ENCODE data around the gene EPHB1. TPM values are rescaled to one million over a fixed set of nuclear protein-coding genes. Genes with fewer than 3 reads are reported as not detected.

EPHB1 gene
- total RNA-seq, 4 donors from 2014 or later: 1.00 to 8.9 (median 4.5) TPM

DNA sequence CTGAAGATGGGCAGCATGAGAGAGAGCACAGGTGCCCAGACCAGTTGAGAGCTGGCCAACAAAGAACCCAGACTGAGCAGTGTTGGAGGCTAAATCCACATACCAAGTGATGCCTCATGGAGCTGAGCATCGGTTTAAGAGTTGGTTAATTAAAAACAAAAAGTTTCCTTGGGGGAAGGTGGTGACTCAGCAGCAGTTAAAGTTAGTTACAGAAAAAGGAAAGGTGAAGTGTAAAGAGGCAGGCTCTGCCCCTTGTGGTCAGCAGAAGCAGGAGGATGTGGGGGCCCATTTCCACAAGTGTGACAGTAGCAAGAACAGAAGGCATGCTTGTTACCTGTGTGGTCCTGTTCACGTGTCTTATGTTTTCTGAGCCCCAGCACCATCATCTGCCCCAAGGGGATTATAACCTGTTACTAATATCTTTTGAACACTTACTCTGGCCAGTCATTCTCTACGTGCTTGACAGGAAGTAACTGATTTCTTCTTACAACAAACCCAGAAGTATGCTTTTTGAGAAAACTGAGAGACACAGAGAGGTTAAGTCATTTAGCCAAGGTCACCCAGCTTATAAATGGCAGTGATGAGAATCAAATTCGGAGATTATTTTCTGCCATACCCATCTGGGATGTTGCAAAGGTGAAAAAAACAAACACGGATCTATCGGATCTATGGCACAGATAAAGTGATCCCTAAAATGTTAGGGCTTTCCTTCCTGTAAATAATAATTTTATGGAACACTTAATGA, 91.0 kb downstream of the EPHB1 start:
- H3K4me3 ChIP-seq: no peak overlapping the region
- no peaks in the 10 kb centered on the region for H3K36me3 ChIP-seq
- no peak overlapping the region for H3K27ac ChIP-seq
- in situ Hi-C loops (cut with MboI; ENCODE audit: low sequenced_read_pairs in 4 of 4): no loop called here
- intact Hi-C loops (cut with DNase I; ENCODE audit: low total_unique reads): no loop called here
- no peak for DNase-seq
- H3K27me3 ChIP-seq: no peaks in the 10 kb centered on the region
- TF ChIP-seq POLR2A (IDR thresholded peaks at IDR 0.05): no peak
- peaks cover 4 to 6% of the 10 kb centered on the region in 2 donors for H3K4me1 ChIP-seq
- H3K9me3 ChIP-seq: no peaks in the 10 kb centered on the region
- ATAC-seq: no peak

DNA sequence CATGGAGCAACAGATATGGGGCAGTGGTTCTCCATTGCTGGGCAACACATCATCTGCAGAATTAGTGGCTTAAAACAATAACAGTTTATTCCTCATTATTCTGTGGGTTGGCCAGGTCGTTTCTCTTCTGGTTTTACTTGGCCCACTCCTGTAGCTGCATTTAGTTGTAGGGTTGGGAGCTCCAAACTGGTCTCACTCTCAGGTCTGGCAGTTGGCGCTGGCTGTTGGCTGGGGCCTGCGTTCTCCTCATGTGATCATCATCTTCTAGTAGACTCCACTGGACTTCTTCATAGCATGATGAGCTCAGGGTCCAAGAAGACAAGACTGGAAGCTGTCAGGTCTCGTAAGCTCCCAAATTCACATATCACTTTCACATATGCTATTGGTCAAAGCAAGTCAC, 91.9 kb downstream of the EPHB1 start:
- Histone ChIP-seq H3K36me3 (no peaks in the 10 kb centered on the region), H3K9me3 (no peaks in the 10 kb centered on the region), H3K4me1 (peaks cover 4 to 6% of the 10 kb centered on the region in 2 donors), H3K4me3 (no peak overlapping the region), H3K27ac (no peak overlapping the region), H3K27me3 (no peaks in the 10 kb centered on the region)
- in situ Hi-C loops (cut with MboI; ENCODE audit: low sequenced_read_pairs in 4 of 4) (no loop called here), intact Hi-C loops (cut with DNase I; ENCODE audit: low total_unique reads) (no loop called here)
- TF ChIP-seq POLR2A (IDR thresholded peaks at IDR 0.05): no peak
- TF ChIP-seq, protein P1, sequence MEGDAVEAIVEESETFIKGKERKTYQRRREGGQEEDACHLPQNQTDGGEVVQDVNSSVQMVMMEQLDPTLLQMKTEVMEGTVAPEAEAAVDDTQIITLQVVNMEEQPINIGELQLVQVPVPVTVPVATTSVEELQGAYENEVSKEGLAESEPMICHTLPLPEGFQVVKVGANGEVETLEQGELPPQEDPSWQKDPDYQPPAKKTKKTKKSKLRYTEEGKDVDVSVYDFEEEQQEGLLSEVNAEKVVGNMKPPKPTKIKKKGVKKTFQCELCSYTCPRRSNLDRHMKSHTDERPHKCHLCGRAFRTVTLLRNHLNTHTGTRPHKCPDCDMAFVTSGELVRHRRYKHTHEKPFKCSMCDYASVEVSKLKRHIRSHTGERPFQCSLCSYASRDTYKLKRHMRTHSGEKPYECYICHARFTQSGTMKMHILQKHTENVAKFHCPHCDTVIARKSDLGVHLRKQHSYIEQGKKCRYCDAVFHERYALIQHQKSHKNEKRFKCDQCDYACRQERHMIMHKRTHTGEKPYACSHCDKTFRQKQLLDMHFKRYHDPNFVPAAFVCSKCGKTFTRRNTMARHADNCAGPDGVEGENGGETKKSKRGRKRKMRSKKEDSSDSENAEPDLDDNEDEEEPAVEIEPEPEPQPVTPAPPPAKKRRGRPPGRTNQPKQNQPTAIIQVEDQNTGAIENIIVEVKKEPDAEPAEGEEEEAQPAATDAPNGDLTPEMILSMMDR (IDR thresholded peaks at IDR 0.05 in 4 of 5, conservative IDR thresholded peaks at IDR 0.05 in 1 of 5): no peak
- DNase-seq (no peak), ATAC-seq (no peak)

DNA sequence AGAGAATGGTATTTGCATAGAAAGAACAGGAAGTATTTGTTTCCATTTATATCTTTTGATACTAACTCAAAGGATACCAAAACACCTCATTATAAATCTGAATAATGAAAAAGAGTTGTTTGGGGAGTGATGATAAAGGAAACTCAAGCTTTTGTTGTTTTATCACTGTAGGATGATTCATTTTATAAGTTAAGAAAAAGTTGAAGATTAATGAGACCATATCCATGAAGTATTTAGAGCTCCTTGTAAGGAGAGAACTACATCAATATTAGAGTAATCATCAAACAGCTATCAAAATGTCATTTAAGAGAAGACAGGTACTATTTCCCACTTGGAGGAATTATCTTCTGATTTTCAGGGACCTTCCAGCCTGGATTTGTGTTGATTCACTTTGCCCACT, 92.5 kb downstream of the EPHB1 start:
- no peaks in the 10 kb centered on the region for H3K9me3 ChIP-seq
- no peak for TF ChIP-seq POLR2A (IDR thresholded peaks at IDR 0.05)
- TF ChIP-seq, protein P1 (IDR thresholded peaks at IDR 0.05 in 4 of 5, conservative IDR thresholded peaks at IDR 0.05 in 1 of 5): no peak
- in situ Hi-C loops (cut with MboI; ENCODE audit: low sequenced_read_pairs in 4 of 4): no loop called here

DNA sequence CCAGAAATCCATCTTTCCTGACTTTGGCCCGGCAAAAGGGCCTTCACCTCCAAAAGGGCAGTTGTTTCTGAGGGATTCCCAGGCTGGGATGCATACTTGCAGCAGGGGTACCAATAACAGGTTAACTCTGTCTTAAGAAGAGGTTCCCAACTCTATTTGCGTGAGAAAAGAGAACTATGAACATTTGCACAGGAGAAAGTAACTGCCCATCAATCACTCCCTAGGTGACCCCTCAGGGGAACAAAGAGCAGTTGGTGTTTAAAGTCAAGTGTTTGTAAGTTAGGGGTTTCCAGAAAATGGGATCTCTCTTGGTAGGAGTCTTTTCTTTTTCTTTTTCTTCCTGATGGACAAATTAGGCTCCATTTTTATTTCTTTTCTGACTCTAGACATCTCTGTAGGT, 97.3 kb downstream of the EPHB1 start:
- TF ChIP-seq POLR2A (IDR thresholded peaks at IDR 0.05): no peak
- TF ChIP-seq, protein P1 (IDR thresholded peaks at IDR 0.05 in 4 of 5, conservative IDR thresholded peaks at IDR 0.05 in 1 of 5): no peak
- DNase-seq: no peak
- Histone ChIP-seq H3K4me1 (peaks cover 4 to 6% of the 10 kb centered on the region in 2 donors), H3K36me3 (no peaks in the 10 kb centered on the region), H3K4me3 (no peak overlapping the region), H3K27me3 (no peaks in the 10 kb centered on the region), H3K9me3 (no peaks in the 10 kb centered on the region), H3K27ac (no peak overlapping the region)
- ATAC-seq: no peak
- in situ Hi-C loops (cut with MboI; ENCODE audit: low sequenced_read_pairs in 4 of 4): no loop called here
- intact Hi-C loops (cut with DNase I; ENCODE audit: low total_unique reads): loop anchor here (10.0 kb wide), 1 partner anchor 98 kb away; the partner anchor contains the start of gene EPHB1

More for the DNA sequence above, 92.5 kb downstream of the EPHB1 start:
- no peaks in the 10 kb centered on the region for H3K36me3 ChIP-seq
- intact Hi-C loops (cut with DNase I; ENCODE audit: low total_unique reads): no loop called here
- no peak overlapping the region for H3K4me3 ChIP-seq
- no peak for DNase-seq
- H3K4me1 ChIP-seq: peaks cover 4 to 6% of the 10 kb centered on the region in 2 donors
- no peaks in the 10 kb centered on the region for H3K27me3 ChIP-seq
- ATAC-seq: no peak
- H3K27ac ChIP-seq: no peak overlapping the region

DNA sequence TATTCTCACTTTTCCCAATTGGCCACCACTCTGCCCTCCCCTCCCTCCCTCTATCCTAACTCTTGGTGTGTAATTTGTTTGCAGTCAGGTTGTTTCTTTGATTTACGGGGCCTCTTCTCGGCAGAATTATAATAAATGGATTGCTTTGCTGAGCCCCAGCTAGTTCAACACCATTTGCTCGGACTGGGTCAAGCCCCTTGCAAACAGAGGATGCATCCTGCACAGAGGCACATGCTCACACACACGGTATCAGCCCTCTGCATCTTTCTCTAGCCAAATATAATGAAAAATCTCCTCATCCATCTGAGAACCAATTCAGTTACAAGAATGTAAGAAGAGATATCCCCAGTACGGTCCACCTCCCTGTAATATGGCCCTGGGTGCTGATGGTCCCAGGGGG, 97.7 kb downstream of the EPHB1 start:
- intact Hi-C loops (cut with DNase I; ENCODE audit: low total_unique reads): loop anchor here (10.0 kb wide), 1 partner anchor 98 kb away; the partner anchor contains the start of gene EPHB1
- TF ChIP-seq, protein P1 (IDR thresholded peaks at IDR 0.05 in 4 of 5, conservative IDR thresholded peaks at IDR 0.05 in 1 of 5): no peak
- no peak for TF ChIP-seq POLR2A (IDR thresholded peaks at IDR 0.05)
- Histone ChIP-seq H3K4me1 (peaks cover 4 to 6% of the 10 kb centered on the region in 2 donors), H3K36me3 (no peaks in the 10 kb centered on the region), H3K27me3 (no peaks in the 10 kb centered on the region), H3K9me3 (no peaks in the 10 kb centered on the region), H3K27ac (no peak overlapping the region), H3K4me3 (no peak overlapping the region)
- DNase-seq (no peak), ATAC-seq (no peak)
- in situ Hi-C loops (cut with MboI; ENCODE audit: low sequenced_read_pairs in 4 of 4): no loop called here
